H1 (cell line): Measurements from ENCODE around the gene SMC3. TPM values are rescaled to one million over a fixed set of nuclear protein-coding genes. Genes with fewer than 3 reads are reported as not detected.

Source experiments
- CTCF ChIA-PET: fragments of 300-600 bp; sonication (Branson Sonifier 250); formaldehyde crosslinking; loops from one replicate; lab custom pipeline; 2021; ENCODE audit not compliant: partially characterized antibody; lab: Charles Lee
- POLR2A ChIA-PET: fragments of 300-600 bp; sonication (Branson Sonifier 250); formaldehyde crosslinking; loops from one replicate; lab custom pipeline; 2021; ENCODE audit warnings: inconsistent platforms; ENCODE audit not compliant: partially characterized antibody; lab: Charles Lee
- DNase-seq, 2 experiments: peaks; one replicate each; pipeline versions ENCODE4 v3.0.0 to v3.0.0-alpha.2; 2010 to 2022; ENCODE audit warnings: low spot score in 2 of 2, low read depth in 1 of 2, mixed read lengths in 1 of 2
- FAIRE-seq: peaks from 2 replicates; lab custom pipeline; 2011; peaks lifted over from hg19 to GRCh38; lab: Jason Lieb, UNC
- H2AFZ ChIP-seq: 2 replicates; pipeline ENCODE4 v1.8.1; 2012; ENCODE audit warnings: low read length, inconsistent platforms
- H2AK5ac ChIP-seq: 2 replicates; pipeline ENCODE4 v1.6.1; 2013; ENCODE audit warnings: low read depth, low read length
- H2BK120ac ChIP-seq: replicated peaks from 2 replicates; pipeline ENCODE3; 2013; ENCODE audit warnings: low read depth, low read length, inconsistent platforms
- H2BK12ac ChIP-seq: 2 replicates; pipeline ENCODE4 v1.6.1; 2013; ENCODE audit warnings: low read depth, low read length
- H2BK15ac ChIP-seq: 2 replicates; pipeline ENCODE4 v1.6.1; 2013; ENCODE audit warnings: low read length
- H2BK20ac ChIP-seq: 2 replicates; pipeline ENCODE4 v1.6.1; 2013; ENCODE audit warnings: low read length
- H2BK5ac ChIP-seq: 2 replicates; pipeline ENCODE4 v1.6.1; 2013; ENCODE audit warnings: low read depth, low read length
- H3K14ac ChIP-seq: 2 replicates; pipeline ENCODE4 v1.6.1; 2013; ENCODE audit warnings: inconsistent platforms; ENCODE audit not compliant: insufficient read length
- H3K18ac ChIP-seq: 2 replicates; pipeline ENCODE4 v1.6.1; 2013; ENCODE audit warnings: low read length; ENCODE audit errors: extremely low read depth
- H3K23ac ChIP-seq: 2 replicates; pipeline ENCODE4 v1.6.1; 2013; ENCODE audit warnings: inconsistent platforms; ENCODE audit not compliant: insufficient read length
- H3K23me2 ChIP-seq: 2 replicates; pipeline ENCODE4 v1.6.1; 2013; ENCODE audit warnings: low read depth, low read length
- H3K27ac ChIP-seq: 2 replicates; pipeline ENCODE4 v1.6.1; 2011; ENCODE audit warnings: low read depth, low read length, inconsistent platforms
- H3K27me3 ChIP-seq, 4 experiments: replicated peaks in 1 of 4; 1 replicate in 1 of 4; 2 replicates in 3 of 4; pipeline versions ENCODE4 v1.6.1 to v1.8.1; 2011 to 2013; ENCODE audit warnings: low read length in 3 of 4, mild to moderate bottlenecking in 3 of 4, inconsistent platforms in 2 of 4, mixed read lengths in 2 of 4, moderate library complexity in 1 of 4; ENCODE audit not compliant: control insufficient read depth in 3 of 4, insufficient read depth in 3 of 4; ENCODE audit errors: extremely low read depth in 1 of 4
- H3K36me3 ChIP-seq, 4 experiments: 2 replicates each; pipeline versions ENCODE4 v1.6.1 to v1.8.1; 2011 to 2013; ENCODE audit warnings: mild to moderate bottlenecking in 4 of 4, low read length in 3 of 4, moderate library complexity in 2 of 4, control low read depth in 1 of 4, inconsistent platforms in 1 of 4; ENCODE audit not compliant: insufficient read depth in 4 of 4, control insufficient read depth in 2 of 4
- H3K4ac ChIP-seq: replicated peaks from 2 replicates; pipeline ENCODE3; 2013; ENCODE audit warnings: low read length, low read depth, mixed read lengths, inconsistent platforms; ENCODE audit not compliant: insufficient read length
- H3K4me1 ChIP-seq, 4 experiments: replicated peaks in 1 of 4; 1 replicate in 1 of 4; 2 replicates in 3 of 4; pipeline versions ENCODE4 v1.6.1 to v1.8.1; 2011 to 2013; ENCODE audit warnings: low read length in 3 of 4, inconsistent platforms in 2 of 4, mixed read lengths in 1 of 4; ENCODE audit not compliant: insufficient read depth in 4 of 4, control insufficient read depth in 3 of 4
- H3K4me2 ChIP-seq, 2 experiments: 2 replicates each; pipeline versions ENCODE4 v1.6.1 to v1.8.1; 2011 to 2013; ENCODE audit warnings: low read depth in 2 of 2, low read length in 2 of 2, control low read depth in 1 of 2, inconsistent platforms in 1 of 2, mild to moderate bottlenecking in 1 of 2; ENCODE audit not compliant: insufficient read depth in 1 of 2
- H3K4me3 ChIP-seq, 4 experiments: fragments of 200-600, 300-600 bp in 1 of 4; sonication (generic), shearing (Covaris generic), sonication (Bioruptor Twin) in 1 of 4; 2 replicates each; pipeline versions ENCODE4 v1.5.1 to v1.8.1; 2011 to 2016; ENCODE audit warnings: low read length in 4 of 4, low read depth in 3 of 4, control low read depth in 2 of 4, inconsistent platforms in 2 of 4, mild to moderate bottlenecking in 2 of 4, mixed read lengths in 1 of 4, moderate library complexity in 1 of 4; ENCODE audit not compliant: insufficient read depth in 2 of 4; ENCODE audit errors: extremely low read depth in 1 of 4
- H3K56ac ChIP-seq: replicated peaks from 2 replicates; pipeline ENCODE3; 2013; ENCODE audit warnings: low read depth, mild to moderate bottlenecking, mixed read lengths, low read length, inconsistent platforms; ENCODE audit not compliant: insufficient read length
- H3K79me1 ChIP-seq: 2 replicates; pipeline ENCODE4 v1.6.1; 2013; ENCODE audit warnings: low read depth, low read length, control low read depth
- H3K79me2 ChIP-seq, 2 experiments: 2 replicates each; pipeline versions ENCODE4 v1.6.1 to v1.8.1; 2012 to 2013; ENCODE audit warnings: low read length in 2 of 2, mild to moderate bottlenecking in 2 of 2, inconsistent platforms in 1 of 2; ENCODE audit not compliant: insufficient read depth in 2 of 2, control insufficient read depth in 1 of 2
- H3K9ac ChIP-seq, 4 experiments: replicated peaks in 1 of 4; 1 replicate in 1 of 4; 2 replicates in 3 of 4; pipeline versions ENCODE4 v1.6.1 to v1.8.1; 2011 to 2013; ENCODE audit warnings: low read depth in 3 of 4, low read length in 3 of 4, control low read depth in 2 of 4, mild to moderate bottlenecking in 2 of 4, moderate library complexity in 2 of 4, inconsistent platforms in 1 of 4; ENCODE audit errors: extremely low read depth in 1 of 4
- H3K9me3 ChIP-seq, 2 experiments: 2 replicates each; pipeline versions ENCODE4 v1.6.1 to v1.8.1; 2012 to 2013; ENCODE audit warnings: mild to moderate bottlenecking in 2 of 2, moderate library complexity in 2 of 2, control low read depth in 1 of 2, inconsistent platforms in 1 of 2, low read depth in 1 of 2, low read length in 1 of 2, mixed read lengths in 1 of 2; ENCODE audit not compliant: insufficient read depth in 2 of 2
- H4K20me1 ChIP-seq, 2 experiments: replicated peaks in 1 of 2; 2 replicates each; pipeline versions ENCODE3 to v1.8.1; 2011 to 2013; ENCODE audit warnings: inconsistent platforms in 2 of 2, low read length in 2 of 2, mild to moderate bottlenecking in 1 of 2; ENCODE audit not compliant: insufficient read depth in 2 of 2, control insufficient read depth in 1 of 2
- H4K5ac ChIP-seq: 2 replicates; pipeline ENCODE4 v1.6.1; 2013; ENCODE audit warnings: low read length, low read depth, mixed read lengths, inconsistent platforms; ENCODE audit not compliant: insufficient read length
- H4K8ac ChIP-seq: 2 replicates; pipeline ENCODE4 v1.8.0; 2013; ENCODE audit warnings: mild to moderate bottlenecking, moderate library complexity, low read length, inconsistent platforms; ENCODE audit not compliant: insufficient read depth; ENCODE audit errors: extremely low read depth
- H4K91ac ChIP-seq: replicated peaks from 2 replicates; pipeline ENCODE3; 2013; ENCODE audit warnings: low read length, mixed read lengths, inconsistent platforms; ENCODE audit not compliant: insufficient read length
- CEBPB ChIP-seq: IDR thresholded peaks from 2 replicates; pipeline ENCODE4 v1.6.1; 2012; ENCODE audit warnings: low read depth, low read length
- HDAC2 ChIP-seq, 2 experiments: fragments of 300-600 bp in 1 of 2; sonication (generic) in 1 of 2; IDR thresholded peaks; 2 replicates each; pipeline ENCODE4 v1.6.1; 2011 to 2012; ENCODE audit warnings: low read depth in 2 of 2, low read length in 2 of 2, mild to moderate bottlenecking in 2 of 2, moderate library complexity in 2 of 2, borderline replicate concordance in 1 of 2, inconsistent platforms in 1 of 2
- WGBS, 2 experiments: shearing (Covaris generic) in 1 of 2; methylation state at CpG; one replicate each; pipeline versions ENCODE4 v1.1.6 to v1.1.7; 2013 to 2015; ENCODE audit warnings: low lambda C conversion rate in 2 of 2, mixed read lengths in 2 of 2, inconsistent platforms in 1 of 2, low coverage in 1 of 2, missing lambda C conversion rate in 1 of 2; ENCODE audit not compliant: insufficient replicate concordance in 2 of 2, insufficient coverage in 1 of 2, insufficient read length in 1 of 2; ENCODE audit errors: extremely low coverage in 1 of 2, missing lambda C conversion rate in 1 of 2; 5-methylcytosine and 5-hydroxymethylcytosine counted together
- polyA plus RNA-seq, 7 experiments: library from polyadenylated mRNA; depleted of rRNA in 3 of 7; stranded (reverse) in 5 of 7; unstranded in 2 of 7; fragments of >200 nt in 5 of 7; fragments of 200-250 nt in 2 of 7; gene quantifications; 1 replicate in 5 of 7; 2 replicates in 1 of 7; 4 replicates in 1 of 7; pipeline versions ENCODE4 v1.2.1 to v1.2.3, GENCODE V29; 2011 to 2013; ENCODE audit warnings: missing spikeins in 2 of 7, mixed read lengths in 2 of 7
- total RNA-seq: library from RNA; stranded (reverse); fragmentation: NEBNext Ultra II Directional; extraction: Animal tissue kit (Norgen Biotek cat#: 25700); gene quantifications from 2 replicates; pipeline ENCODE4 v1.2.1, GENCODE V29; 2021

Gene SMC3
- total and polyA plus RNA-seq, 2 of the 8 experiments (the other 6 are each of a cell fraction or from before 2014, with no cell fraction given), result 12.7 to 93.4 TPM

DNA sequence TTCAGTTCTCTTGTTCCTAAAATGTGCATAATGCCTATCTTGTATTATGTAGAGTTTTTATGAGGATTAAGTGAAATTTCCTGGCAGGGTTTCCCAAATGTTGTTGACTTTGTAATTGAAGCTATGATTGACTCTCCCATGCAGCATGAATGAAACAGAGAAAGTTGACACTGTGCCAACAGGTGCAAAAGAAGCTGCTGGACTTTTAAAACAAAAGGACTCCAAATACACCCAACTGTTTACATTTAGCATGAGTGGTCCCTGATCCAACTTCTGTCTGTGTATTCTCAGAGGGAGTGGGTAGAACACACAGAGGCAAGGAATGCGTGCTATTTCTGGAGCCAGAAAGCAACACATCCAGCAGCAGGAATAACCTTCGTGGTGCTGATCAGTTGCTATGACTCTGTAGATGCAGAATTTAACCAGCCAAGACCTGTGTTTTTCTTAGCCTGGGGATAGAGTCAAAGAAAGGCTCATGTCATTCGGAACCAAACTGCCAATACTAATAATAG lies 62.2 kb downstream of the SMC3 start:
- H2BK5ac ChIP-seq, result no peak overlapping the region
- CTCF ChIA-PET, result interaction anchor here (1.2 kb wide), 1 partner anchor 42 kb away, joined by 3 read pairs; no protein-coding TSS in a partner anchor
- no peaks in the 10 kb centered on the region for H3K79me2 ChIP-seq
- no peak overlapping the region for H2BK12ac ChIP-seq
- H3K9me3 ChIP-seq, result no peaks in the 10 kb centered on the region
- no peak overlapping the region for H3K14ac ChIP-seq
- no peaks in the 10 kb centered on the region for H3K79me1 ChIP-seq
- POLR2A ChIA-PET, result interaction anchor here (1.1 kb wide), 1 partner anchor 11 kb away, joined by 3 read pairs; no protein-coding TSS in a partner anchor
- no peaks in the 10 kb centered on the region for H3K27me3 ChIP-seq
- H4K8ac ChIP-seq, result no peak overlapping the region
- DNase-seq (no peak), FAIRE-seq (no peak)
- no peak overlapping the region for H2BK15ac ChIP-seq
- H2BK120ac ChIP-seq, result no peak overlapping the region
- H3K27ac ChIP-seq, result no peak overlapping the region
- no peak overlapping the region for H3K4me2 ChIP-seq
- no peak overlapping the region for H4K91ac ChIP-seq
- H3K4ac ChIP-seq, result no peak overlapping the region
- H2AK5ac ChIP-seq, result no peak overlapping the region
- peaks cover 0 to 6% (median 1%) of the 10 kb centered on the region in 4 experiments; a peak in 2 of 7 replicates for H3K4me1 ChIP-seq
- no peak overlapping the region for H2AFZ ChIP-seq
- no peaks in the 10 kb centered on the region for H4K20me1 ChIP-seq
- H3K56ac ChIP-seq, result no peak overlapping the region
- H2BK20ac ChIP-seq, result no peak overlapping the region
- H4K5ac ChIP-seq, result no peak overlapping the region
- H3K9ac ChIP-seq, result no peak overlapping the region
- H3K4me3 ChIP-seq, result no peak overlapping the region
- H3K23ac ChIP-seq, result no peak overlapping the region
- no peak overlapping the region for H3K18ac ChIP-seq
- 68% methylated on average over 3 of the region's 3 CpGs; no CpG with 5 or more reads in 1 of the 2 experiments for WGBS, 2 experiments
- no peaks in the 10 kb centered on the region for H3K23me2 ChIP-seq
- H3K36me3 ChIP-seq, result no peaks in the 10 kb centered on the region
- TF ChIP-seq CEBPB (no peak), HDAC2 (IDR thresholded peaks at IDR 0.05; ENCODE audit: borderline replicate concordance in 1 of 2, low read depth in 2 of 2, low read length in 2 of 2) (no peak)
